ENCODE measurements around the gene OR2C1.

OR2C1 gene

GRCh38 chr16:3400779-3401688 lies 45.3 kb downstream of the OR2C1 start, which contains the start of the genes ZNF174 and ZSCAN32:
Gene ZNF174 (plus strand): TSS chr16:3401215. CDS start chr16:3402005, 790 bp downstream.
Gene ZSCAN32 (minus strand): TSS chr16:3401004. CDS start chr16:3397557, 3,447 bp downstream.
- Histone ChIP-seq H3K9ac (ENCODE audit: low read depth, low read length, poor library complexity) (peak within 1 kb of the TSS; percentile 87), H2AK5ac (ENCODE audit: low read depth, low read length) (peak within 1 kb of the TSS; percentile 51), H2BK12ac (ENCODE audit: low read length) (no peak within 1 kb of the TSS), H3K27ac (replicated peaks; ENCODE audit: low read length) (peak within 1 kb of the TSS; percentile 65), H3K36me3 (replicated peaks in 1 of 2; ENCODE audit: control insufficient read depth in 2 of 2, insufficient read depth in 2 of 2, low read length in 2 of 2) (peaks cover 22 to 64% of the 10 kb centered on the region in 2 donors), H2BK120ac (ENCODE audit: low read depth, low read length) (no peak within 1 kb of the TSS), H3K14ac (ENCODE audit: low read length) (peak within 1 kb of the TSS; percentile 85), H3K23ac (ENCODE audit: low read depth, low read length, poor library complexity) (peak within 1 kb of the TSS; percentile 75), H2AFZ (ENCODE audit: low read length) (peak within 1 kb of the TSS; percentile 92), H4K91ac (ENCODE audit: low read depth, low read length, poor library complexity) (no peak within 1 kb of the TSS), H3K4me1 (ENCODE audit: control insufficient read depth in 2 of 2, insufficient read depth in 1 of 2, low read depth in 1 of 2, low read length in 2 of 2) (peaks cover 2 to 4% of the 10 kb centered on the region in 2 donors), H2BK5ac (ENCODE audit: low read length) (peak within 1 kb of the TSS; percentile 40), H3K4ac (ENCODE audit: low read length) (no peak within 1 kb of the TSS), H3K4me2 (ENCODE audit: insufficient read depth, low read length, poor library complexity, severe bottlenecking) (peak within 1 kb of the TSS; percentile 64), H4K8ac (ENCODE audit: low read depth, low read length) (no peak within 1 kb of the TSS), H3K18ac (ENCODE audit: low read length) (peak within 1 kb of the TSS; percentile 86), H3K27me3 (ENCODE audit: control insufficient read depth in 3 of 3, insufficient read depth in 3 of 3, low read depth in 1 of 3, low read length in 3 of 3) (no peaks in the 10 kb centered on the region), H3K4me3 (ENCODE audit: low read length in 2 of 2) (peak within 1 kb of the TSS; percentile 93 to 95), H3K79me1 (ENCODE audit: low read depth, low read length) (no peaks in the 10 kb centered on the region), H3K9me3 (replicated peaks in 1 of 2; ENCODE audit: control insufficient read depth in 2 of 2, insufficient read depth in 1 of 2, low read depth in 1 of 2, low read length in 2 of 2) (peaks cover 20 to 40% of the 10 kb centered on the region in 2 donors), H2BK15ac (ENCODE audit: low read length) (no peak within 1 kb of the TSS)
- no CpG with 5 or more reads among the region's 95 CpGs for WGBS, 2 donors (ENCODE audit: extremely low coverage in 2 of 2, insufficient read length in 2 of 2, insufficient replicate concordance in 1 of 2)
- DNase-seq (ENCODE audit: low spot score) = peak; percentile 99

- no peak overlapping the region for H3K14ac ChIP-seq (ENCODE audit: low read length)
- no peak overlapping the region for H3K9ac ChIP-seq (ENCODE audit: low read depth, low read length, poor library complexity)
- peaks cover 16 to 64% of the 10 kb centered on the region in 2 donors for H3K36me3 ChIP-seq (replicated peaks in 1 of 2; ENCODE audit: control insufficient read depth in 2 of 2, insufficient read depth in 2 of 2, low read length in 2 of 2)
- no peak overlapping the region for H3K4ac ChIP-seq (ENCODE audit: low read length)
- H3K27me3 ChIP-seq (ENCODE audit: control insufficient read depth in 3 of 3, insufficient read depth in 3 of 3, low read depth in 1 of 3, low read length in 3 of 3) = no peaks in the 10 kb centered on the region
- peaks cover 20 to 43% of the 10 kb centered on the region in 2 donors for H3K9me3 ChIP-seq (replicated peaks in 1 of 2; ENCODE audit: control insufficient read depth in 2 of 2, insufficient read depth in 1 of 2, low read depth in 1 of 2, low read length in 2 of 2)
- peak; percentile 24 for DNase-seq (ENCODE audit: low spot score)
- no peak overlapping the region for H4K8ac ChIP-seq (ENCODE audit: low read depth, low read length)
- H2BK12ac ChIP-seq (ENCODE audit: low read length) = no peak overlapping the region
- H3K4me3 ChIP-seq (ENCODE audit: low read length in 2 of 2) = peak overlapping the region; percentile 90 to 95
- H3K79me1 ChIP-seq (ENCODE audit: low read depth, low read length) = no peaks in the 10 kb centered on the region
- H2AK5ac ChIP-seq (ENCODE audit: low read depth, low read length) = no peak overlapping the region
- no peak overlapping the region for H4K91ac ChIP-seq (ENCODE audit: low read depth, low read length, poor library complexity)
- H2AFZ ChIP-seq (ENCODE audit: low read length) = peak overlapping the region; percentile 92
- H2BK5ac ChIP-seq (ENCODE audit: low read length) = no peak overlapping the region
- H2BK15ac ChIP-seq (ENCODE audit: low read length) = no peak overlapping the region
- peaks cover 2 to 4% of the 10 kb centered on the region in 2 donors for H3K4me1 ChIP-seq (ENCODE audit: control insufficient read depth in 2 of 2, insufficient read depth in 1 of 2, low read depth in 1 of 2, low read length in 2 of 2)
- no CpG with 5 or more reads among the region's 17 CpGs for WGBS, 2 donors (ENCODE audit: extremely low coverage in 2 of 2, insufficient read length in 2 of 2, insufficient replicate concordance in 1 of 2)
- H3K23ac ChIP-seq (ENCODE audit: low read depth, low read length, poor library complexity) = peak overlapping the region; percentile 75
- H3K27ac ChIP-seq (replicated peaks; ENCODE audit: low read length) = no peak overlapping the region
- H3K4me2 ChIP-seq (ENCODE audit: insufficient read depth, low read length, poor library complexity, severe bottlenecking) = peak overlapping the region; percentile 64
- H3K18ac ChIP-seq (ENCODE audit: low read length) = no peak overlapping the region
- H2BK120ac ChIP-seq (ENCODE audit: low read depth, low read length) = no peak overlapping the region
These were observed 46.2 kb downstream of the OR2C1 start for GRCh38 chr16:3401719-3402397.

Measured in neuronal stem cell (in vitro differentiated cells).